T-helper 1 cell treated with Interleukin-12 subunit alpha and Interleukin-12 subunit beta and Interleukin-4 antibody, amounts not matched to agents 30 μg/mL and 1 μg/mL, for 36 hours (primary cell): ENCODE measurements around the gene MTMR3.

Experiments used
- H3K27ac Mint-ChIP-seq: one replicate; pipeline ENCODE4 v1.8.0; 2021; ENCODE audit warnings: mild to moderate bottlenecking, mixed read lengths
- H3K27me3 Mint-ChIP-seq: one replicate; pipeline ENCODE4 v1.8.0; 2021; ENCODE audit warnings: low read depth, mixed read lengths
- H3K36me3 Mint-ChIP-seq: one replicate; pipeline ENCODE4 v1.8.0; 2021; ENCODE audit warnings: low read depth, mixed read lengths
- H3K4me1 Mint-ChIP-seq: one replicate; pipeline ENCODE4 v1.8.0; 2021; ENCODE audit warnings: low read depth, mixed read lengths
- H3K4me3 Mint-ChIP-seq: one replicate; pipeline ENCODE4 v1.8.0; 2021; ENCODE audit warnings: mild to moderate bottlenecking, moderate library complexity, mixed read lengths
- H3K9me3 Mint-ChIP-seq: one replicate; pipeline ENCODE4 v1.8.0; 2021; ENCODE audit warnings: mixed read lengths

The MTMR3 gene

GRCh38 chr22:30002861-30003486 is 120.0 kb downstream of the MTMR3 start:
- no peaks in the 10 kb centered on the region for H3K27me3 Mint-ChIP-seq
- no peak overlapping the region for H3K27ac Mint-ChIP-seq
- H3K4me1 Mint-ChIP-seq: no peaks in the 10 kb centered on the region
- H3K9me3 Mint-ChIP-seq: no peaks in the 10 kb centered on the region
- peaks cover 15% of the 10 kb centered on the region for H3K36me3 Mint-ChIP-seq
- no peak overlapping the region for H3K4me3 Mint-ChIP-seq

DNA sequence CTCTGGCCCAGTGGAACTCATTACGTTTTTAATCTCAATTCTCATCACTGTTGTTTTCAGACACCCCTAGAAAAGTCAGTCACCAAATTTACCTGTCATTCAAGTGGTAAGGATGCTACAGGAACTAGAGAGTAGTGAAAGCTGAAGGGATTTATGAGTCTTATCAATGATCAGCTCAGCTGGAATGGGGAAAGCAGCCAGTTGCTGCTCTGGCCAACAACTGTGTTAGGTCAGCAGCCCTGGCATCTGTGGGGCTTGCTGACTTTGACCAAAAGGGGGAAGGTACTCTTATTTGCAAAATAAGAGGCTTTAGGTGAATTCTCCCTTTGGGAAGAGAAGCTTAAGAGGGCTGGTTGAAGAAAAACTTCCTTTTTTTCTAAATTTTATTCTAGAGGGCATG is 121.1 kb downstream of the MTMR3 start:
- Mint-ChIP-seq H3K4me1 (peaks cover 4% of the 10 kb centered on the region), H3K36me3 (peaks cover 15% of the 10 kb centered on the region), H3K9me3 (no peaks in the 10 kb centered on the region), H3K4me3 (no peak overlapping the region), H3K27ac (no peak overlapping the region), H3K27me3 (no peaks in the 10 kb centered on the region)

DNA sequence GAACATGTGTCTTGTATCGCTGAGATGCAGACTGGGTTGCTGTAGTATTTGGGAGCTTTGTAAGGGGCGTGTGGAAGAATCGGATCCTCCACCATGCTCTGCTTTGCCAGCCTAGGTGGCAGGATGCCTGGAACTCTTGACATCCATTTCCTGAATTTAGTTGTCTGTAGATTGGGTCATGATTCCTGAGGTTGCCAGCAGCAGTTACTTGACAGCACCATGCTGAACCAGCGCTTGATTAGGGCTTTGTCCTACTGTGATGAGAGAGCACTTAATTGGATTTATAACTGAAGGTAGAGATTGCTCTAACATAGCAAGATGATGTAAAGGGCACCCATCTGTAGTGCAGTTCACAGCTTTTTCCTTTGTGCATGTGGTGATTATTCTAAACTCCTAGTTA is 121.7 kb downstream of the MTMR3 start:
- Mint-ChIP-seq H3K4me3 (no peak overlapping the region), H3K27ac (no peak overlapping the region), H3K36me3 (peaks cover 14% of the 10 kb centered on the region)

DNA sequence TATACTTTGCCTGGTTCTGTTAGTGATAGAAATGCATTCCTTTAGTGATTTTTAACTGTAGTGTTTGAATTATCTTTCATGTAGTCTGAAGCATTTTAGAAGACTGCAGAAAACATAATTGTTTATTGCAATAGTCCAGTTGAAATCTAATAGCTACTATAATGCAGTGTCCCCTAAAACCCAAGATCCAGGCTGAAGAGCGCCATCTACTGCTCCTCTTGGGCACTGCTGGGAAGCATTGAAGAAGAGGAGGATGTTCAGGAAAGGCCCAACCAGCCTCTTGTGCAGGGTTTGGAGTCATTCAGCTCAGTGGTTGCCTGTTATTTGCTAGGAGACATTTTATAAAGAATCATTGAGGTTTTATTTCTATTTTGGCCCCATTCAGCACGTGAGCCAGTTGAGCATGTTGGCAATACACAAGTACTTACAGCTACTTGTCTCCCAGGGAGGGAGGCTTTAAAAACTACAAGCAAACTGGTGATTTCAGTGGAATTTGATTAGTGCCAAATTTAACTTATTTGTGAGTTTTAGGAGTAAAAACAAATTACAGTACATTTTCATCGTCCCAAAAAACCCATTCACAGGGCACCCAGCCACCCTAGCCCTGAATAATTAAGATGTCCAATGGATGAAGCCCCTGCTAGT is 122.4 kb downstream of the MTMR3 start:
- Mint-ChIP-seq H3K4me3 (no peak overlapping the region), H3K36me3 (peaks cover 15% of the 10 kb centered on the region), H3K27ac (no peak overlapping the region), H3K4me1 (peaks cover 4% of the 10 kb centered on the region), H3K9me3 (no peaks in the 10 kb centered on the region), H3K27me3 (no peaks in the 10 kb centered on the region)

More for the DNA sequence above, 121.7 kb downstream of the MTMR3 start:
- Mint-ChIP-seq H3K9me3 (no peaks in the 10 kb centered on the region), H3K4me1 (peaks cover 4% of the 10 kb centered on the region), H3K27me3 (no peaks in the 10 kb centered on the region)

GRCh38 chr22:30007361-30007760 is 124.4 kb downstream of the MTMR3 start:
- Mint-ChIP-seq H3K9me3 (no peaks in the 10 kb centered on the region), H3K36me3 (peaks cover 13% of the 10 kb centered on the region), H3K27me3 (no peaks in the 10 kb centered on the region), H3K27ac (no peak overlapping the region), H3K4me3 (no peak overlapping the region), H3K4me1 (peaks cover 4% of the 10 kb centered on the region)

DNA sequence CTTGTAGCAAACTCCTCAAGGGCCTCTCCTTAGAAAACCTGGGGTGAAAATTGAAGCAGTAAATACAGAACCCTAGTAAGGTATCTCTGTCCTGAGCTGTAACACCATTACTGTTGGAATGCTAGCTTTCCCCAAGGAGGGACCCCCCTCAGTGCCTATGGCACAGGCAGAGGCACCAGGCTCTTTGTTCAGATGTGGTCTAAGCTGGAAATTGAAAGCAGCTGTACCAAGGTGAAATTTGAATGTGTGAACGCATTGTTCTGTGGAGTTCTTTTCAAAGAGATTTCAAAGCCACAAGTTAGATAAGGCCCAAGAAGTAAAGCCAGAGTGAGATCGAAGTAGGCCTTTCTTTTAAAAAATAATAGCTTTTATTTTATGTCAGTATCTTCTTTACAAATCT is 125.4 kb downstream of the MTMR3 start:
- H3K27ac Mint-ChIP-seq: no peak overlapping the region

DNA sequence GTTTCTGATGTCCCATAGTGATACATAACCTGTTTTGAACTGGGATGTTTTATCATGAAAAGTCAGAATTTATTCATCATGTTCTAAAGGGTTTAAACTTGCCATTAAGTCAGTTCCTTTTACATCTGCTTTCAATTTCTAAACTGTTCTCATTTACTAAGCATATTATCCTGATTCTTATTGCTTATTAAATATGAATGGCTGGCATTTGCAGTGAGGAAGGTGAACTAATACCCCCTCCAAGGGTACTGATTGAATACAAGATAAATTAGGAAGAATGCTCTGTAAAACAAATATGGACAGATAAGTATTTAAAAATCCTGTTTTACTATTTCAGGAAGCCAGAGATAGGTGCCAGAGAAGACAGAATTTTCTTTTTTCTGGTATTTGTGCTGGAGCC is 126.5 kb downstream of the MTMR3 start:
- H3K4me3 Mint-ChIP-seq: no peak overlapping the region
- no peak overlapping the region for H3K27ac Mint-ChIP-seq
- H3K27me3 Mint-ChIP-seq: no peaks in the 10 kb centered on the region
- H3K9me3 Mint-ChIP-seq: no peaks in the 10 kb centered on the region
- H3K36me3 Mint-ChIP-seq: peaks cover 21% of the 10 kb centered on the region
- peaks cover 4% of the 10 kb centered on the region for H3K4me1 Mint-ChIP-seq

More for the DNA sequence above, 125.4 kb downstream of the MTMR3 start:
- peaks cover 15% of the 10 kb centered on the region for H3K36me3 Mint-ChIP-seq
- no peaks in the 10 kb centered on the region for H3K9me3 Mint-ChIP-seq
- peaks cover 4% of the 10 kb centered on the region for H3K4me1 Mint-ChIP-seq
- no peaks in the 10 kb centered on the region for H3K27me3 Mint-ChIP-seq
- H3K4me3 Mint-ChIP-seq: no peak overlapping the region

DNA sequence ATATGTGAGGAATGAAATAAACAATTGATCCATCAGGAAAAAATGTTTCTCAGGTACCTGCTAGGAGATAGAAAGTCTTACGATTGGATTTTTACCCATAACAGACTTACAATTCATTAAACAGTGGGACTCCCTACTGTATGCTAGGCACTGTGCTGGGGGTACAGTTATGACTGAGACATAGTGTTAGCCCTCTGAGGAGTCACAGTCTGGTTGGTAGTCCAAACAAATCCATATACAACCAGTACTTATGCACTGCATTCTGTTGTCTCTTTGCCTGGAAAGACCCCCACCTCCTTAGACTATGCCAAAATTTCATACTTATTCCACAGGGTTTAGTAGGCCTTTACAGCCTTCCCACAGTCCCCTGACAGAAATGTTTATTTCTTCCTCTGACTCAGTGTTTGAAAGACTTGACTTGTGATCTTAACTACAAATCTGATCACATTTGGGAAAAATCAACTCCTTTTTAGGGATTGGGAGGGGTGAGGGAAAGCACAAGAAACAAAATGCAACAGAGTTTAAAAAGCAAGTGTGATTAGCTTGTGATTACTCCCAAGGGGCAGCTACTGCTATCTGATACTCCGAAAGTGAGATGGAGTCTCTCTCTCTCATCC is 127.9 kb downstream of the MTMR3 start:
- H3K27me3 Mint-ChIP-seq: no peaks in the 10 kb centered on the region
- H3K4me1 Mint-ChIP-seq: peaks cover 4% of the 10 kb centered on the region
- H3K27ac Mint-ChIP-seq: no peak overlapping the region
- peaks cover 24% of the 10 kb centered on the region for H3K36me3 Mint-ChIP-seq
- H3K9me3 Mint-ChIP-seq: no peaks in the 10 kb centered on the region
- H3K4me3 Mint-ChIP-seq: no peak overlapping the region

DNA sequence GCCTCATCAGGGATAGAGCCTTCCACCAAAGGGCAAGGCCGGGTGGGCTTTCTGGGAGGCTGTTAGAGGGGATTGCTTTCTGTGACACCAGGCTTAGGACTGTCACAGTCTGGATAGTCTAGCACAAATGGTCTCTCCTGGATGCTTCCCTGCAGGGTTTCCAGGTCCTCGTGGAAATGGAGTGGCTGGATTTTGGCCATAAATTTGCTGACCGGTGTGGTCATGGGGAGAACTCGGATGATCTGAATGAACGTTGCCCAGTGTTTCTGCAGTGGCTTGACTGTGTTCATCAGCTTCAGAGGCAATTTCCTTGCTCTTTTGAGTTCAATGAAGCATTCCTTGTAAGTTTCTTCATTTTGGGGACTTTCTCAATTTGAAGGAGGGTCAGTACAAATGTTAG is 130.2 kb downstream of the MTMR3 start:
- Mint-ChIP-seq H3K27me3 (no peaks in the 10 kb centered on the region), H3K27ac (no peak overlapping the region), H3K4me3 (no peak overlapping the region), H3K36me3 (peaks cover 32% of the 10 kb centered on the region), H3K4me1 (peaks cover 3% of the 10 kb centered on the region), H3K9me3 (no peaks in the 10 kb centered on the region)

GRCh38 chr22:30014244-30014643 is 131.3 kb downstream of the MTMR3 start:
- Mint-ChIP-seq H3K4me3 (no peak overlapping the region), H3K4me1 (no peaks in the 10 kb centered on the region), H3K9me3 (no peaks in the 10 kb centered on the region), H3K27me3 (no peaks in the 10 kb centered on the region), H3K36me3 (peaks cover 31% of the 10 kb centered on the region), H3K27ac (no peak overlapping the region)

GRCh38 chr22:30015229-30015797 is 132.3 kb downstream of the MTMR3 start:
- peaks cover 32% of the 10 kb centered on the region for H3K36me3 Mint-ChIP-seq
- H3K4me3 Mint-ChIP-seq: no peak overlapping the region
- no peak overlapping the region for H3K27ac Mint-ChIP-seq
- H3K9me3 Mint-ChIP-seq: no peaks in the 10 kb centered on the region
- no peaks in the 10 kb centered on the region for H3K27me3 Mint-ChIP-seq
- H3K4me1 Mint-ChIP-seq: no peaks in the 10 kb centered on the region

DNA sequence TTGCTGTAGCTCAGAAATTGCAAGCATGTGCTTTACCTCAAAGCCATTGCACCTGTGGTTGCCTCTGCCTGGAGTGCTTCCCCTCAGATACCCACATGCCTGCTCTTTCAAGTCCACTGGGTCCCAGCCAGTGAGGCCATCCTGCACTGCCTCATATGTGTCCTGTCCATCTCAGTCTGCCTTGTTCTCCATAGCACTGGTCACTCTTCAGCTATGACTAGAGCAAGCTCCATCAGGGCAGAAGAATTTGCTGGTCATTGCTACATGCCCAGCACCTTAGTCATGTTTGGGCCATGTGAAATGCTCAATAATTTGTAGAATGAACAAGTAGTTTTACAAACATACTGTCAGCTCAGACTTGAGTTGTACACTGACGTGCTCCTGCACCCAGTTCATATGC is 132.9 kb downstream of the MTMR3 start:
- Mint-ChIP-seq H3K4me3 (no peak overlapping the region), H3K36me3 (peaks cover 37% of the 10 kb centered on the region), H3K9me3 (no peaks in the 10 kb centered on the region), H3K4me1 (no peaks in the 10 kb centered on the region), H3K27ac (no peak overlapping the region), H3K27me3 (no peaks in the 10 kb centered on the region)

- H3K4me1 Mint-ChIP-seq: no peaks in the 10 kb centered on the region
- H3K27me3 Mint-ChIP-seq: no peaks in the 10 kb centered on the region
- H3K27ac Mint-ChIP-seq: no peak overlapping the region
- H3K4me3 Mint-ChIP-seq: no peak overlapping the region
- H3K36me3 Mint-ChIP-seq: peaks cover 39% of the 10 kb centered on the region
- no peaks in the 10 kb centered on the region for H3K9me3 Mint-ChIP-seq
Observed at GRCh38 chr22:30016596-30016995, 133.6 kb downstream of the MTMR3 start.

DNA sequence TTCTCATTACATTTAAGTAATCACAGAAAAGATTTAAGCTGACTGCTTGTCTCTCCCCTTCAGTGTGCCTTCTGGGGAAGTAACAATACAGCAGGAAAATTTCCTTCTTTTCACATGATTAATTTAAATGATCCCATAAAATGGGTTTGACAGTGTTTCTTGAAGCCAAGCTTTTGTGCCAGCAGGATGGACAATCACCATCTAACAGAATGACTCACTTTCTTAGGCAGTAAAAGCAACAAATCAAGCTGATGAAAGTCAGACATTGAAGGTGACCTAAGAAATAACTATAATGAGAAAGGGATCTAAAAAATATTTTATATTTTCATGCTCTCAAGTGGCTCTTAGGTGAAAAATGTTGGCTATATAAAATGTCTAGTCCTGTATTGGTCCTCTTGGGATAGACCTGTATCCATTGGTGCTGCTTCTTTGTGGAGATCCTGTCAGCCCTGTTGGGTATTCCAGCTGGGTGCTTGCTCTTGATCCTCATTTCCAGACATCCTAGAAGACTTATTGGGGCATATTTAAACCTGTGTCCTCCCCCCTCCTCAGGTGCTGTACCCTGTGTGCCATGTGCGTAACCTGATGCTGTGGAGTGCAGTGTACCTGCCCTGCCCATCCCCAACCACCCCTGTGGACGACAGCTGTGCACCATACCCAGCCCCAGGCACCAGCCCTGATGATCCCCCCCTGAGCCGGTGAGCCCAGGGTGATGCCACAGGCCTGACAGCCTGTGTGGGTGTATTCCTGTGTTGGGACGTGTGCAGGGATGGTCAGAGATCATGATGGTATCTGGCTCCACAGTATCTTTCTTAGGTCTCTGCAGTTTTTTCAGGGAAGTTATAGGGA is 134.6 kb downstream of the MTMR3 start:
- Mint-ChIP-seq H3K4me1 (no peaks in the 10 kb centered on the region), H3K27me3 (no peaks in the 10 kb centered on the region), H3K4me3 (no peak overlapping the region), H3K27ac (no peak overlapping the region), H3K36me3 (peaks cover 36% of the 10 kb centered on the region), H3K9me3 (no peaks in the 10 kb centered on the region)
